ENCODE measurements around the gene HOXD11. TPM values are rescaled to one million over a fixed set of nuclear protein-coding genes. Genes with fewer than 3 reads are reported as not detected.

The HOXD11 gene
- total and polyA plus RNA-seq, 8 donors: not detected

- no peaks in the 10 kb centered on the region for H3K9me3 ChIP-seq
- ATAC-seq: no peak
- H3K4me3 ChIP-seq: peak overlapping the region in 1 of 4 donors; percentile 25
- intact Hi-C loops (cut with DNase I): no loop called here
- no peak for TF ChIP-seq CTCF (IDR thresholded peaks at IDR 0.05)
- peaks cover 38 to 90% (median 55%) of the 10 kb centered on the region in 4 donors for H3K27me3 ChIP-seq
- H3K4me1 ChIP-seq: no peaks in the 10 kb centered on the region
- WGBS, 2 donors: 7 to 9% methylated on average over 30 of the region's 30 CpGs
- no peak overlapping the region for H3K27ac ChIP-seq
- DNase-seq: no peak
- no peak for FAIRE-seq
- H3K36me3 ChIP-seq: no peaks in the 10 kb centered on the region
Measured at GRCh38 chr2:176079285-176079830, 27.7 kb upstream of the HOXD11 start.

DNA sequence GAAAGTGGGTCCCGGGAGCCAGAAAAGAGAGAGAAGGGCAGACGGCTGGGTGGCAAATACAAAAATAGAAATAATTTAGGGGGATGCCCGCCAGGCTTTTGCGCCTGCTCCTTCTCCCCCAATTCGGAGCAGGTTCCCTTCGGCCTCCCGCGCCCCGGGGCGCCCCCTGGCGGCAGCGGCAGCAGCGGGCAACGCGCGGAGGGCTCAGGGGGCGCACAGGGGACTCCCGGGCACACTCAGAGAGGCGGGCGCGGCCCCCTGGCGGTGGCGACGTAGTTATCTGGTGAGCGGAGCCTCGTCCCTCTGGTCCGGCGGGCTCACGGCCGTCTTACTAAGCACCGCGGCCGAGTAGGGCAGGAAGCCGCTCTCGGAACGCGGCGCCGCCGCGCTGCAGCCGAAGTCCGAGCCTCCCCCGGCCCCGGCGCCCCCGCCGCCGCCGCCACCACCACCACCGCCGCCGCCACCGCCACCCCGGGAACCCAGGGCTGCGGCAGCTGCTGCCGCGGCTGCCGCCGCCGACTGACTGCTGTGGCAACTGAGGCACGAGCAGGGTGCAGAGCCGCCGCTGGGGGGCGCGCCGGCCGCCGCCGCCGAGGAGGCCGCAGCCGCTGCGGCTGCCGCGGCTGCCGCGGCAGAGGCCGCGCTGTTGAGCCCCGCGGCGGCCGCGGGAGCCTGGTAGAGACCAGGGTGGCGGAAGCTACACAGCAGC lies 27.1 kb upstream of the HOXD11 start:
- DNase-seq (peak in 2 of 6 donors; percentile 36 to 66), FAIRE-seq (no peak), ATAC-seq (peak in 2 of 4 donors; percentile 48 to 56)
- intact Hi-C loops (cut with DNase I): no loop called here
- no peaks in the 10 kb centered on the region for H3K36me3 ChIP-seq
- 2 to 4% methylated on average over 68 to 86 of the region's 86 CpGs for WGBS, 2 donors
- peaks cover 38 to 92% (median 54%) of the 10 kb centered on the region in 4 donors for H3K27me3 ChIP-seq
- TF ChIP-seq CTCF (IDR thresholded peaks at IDR 0.05): peak in 3 of 4 donors; percentile 24 to 50 (median 29)
- peak overlapping the region in 1 of 4 donors; percentile 25 for H3K4me3 ChIP-seq
- no peaks in the 10 kb centered on the region for H3K9me3 ChIP-seq
- no peaks in the 10 kb centered on the region for H3K4me1 ChIP-seq
- H3K27ac ChIP-seq: no peak overlapping the region

- TF ChIP-seq CTCF (IDR thresholded peaks at IDR 0.05): no peak
- Histone ChIP-seq H3K27ac (no peak overlapping the region), H3K4me3 (peak overlapping the region in 1 of 4 donors; percentile 18), H3K27me3 (peaks cover 38 to 92% (median 51%) of the 10 kb centered on the region in 4 donors), H3K4me1 (no peaks in the 10 kb centered on the region), H3K9me3 (no peaks in the 10 kb centered on the region), H3K36me3 (no peaks in the 10 kb centered on the region)
- peak in 1 of 6 donors; percentile 66 for DNase-seq
- 9 to 10% methylated on average over 55 to 68 of the region's 68 CpGs for WGBS, 2 donors
- intact Hi-C loops (cut with DNase I): no loop called here
- no peak for FAIRE-seq
- no peak for ATAC-seq
Measured at GRCh38 chr2:176080540-176081375, 26.3 kb upstream of the HOXD11 start.

DNA sequence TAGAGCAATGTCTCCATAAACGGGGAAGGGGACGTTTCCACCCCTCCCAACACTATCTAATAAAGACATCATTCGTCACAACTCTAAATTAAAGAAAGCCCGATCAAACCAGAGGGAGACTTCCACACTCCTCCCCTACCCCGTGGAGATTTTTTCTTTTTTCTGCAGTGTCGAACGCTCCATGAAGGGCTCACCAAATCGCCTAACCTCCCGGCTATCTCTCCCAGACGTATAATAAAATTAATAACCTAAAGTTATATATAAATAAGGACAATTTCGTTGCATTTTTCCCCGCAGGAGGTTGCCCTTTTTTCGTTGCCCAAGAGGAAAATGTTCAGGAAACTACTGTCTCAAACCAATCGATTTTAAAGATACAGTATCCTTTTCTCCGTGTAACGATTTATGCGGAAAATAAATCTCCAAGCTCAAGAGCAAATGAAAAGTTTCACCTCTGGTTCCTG lies 25.7 kb upstream of the HOXD11 start:
- H3K4me3 ChIP-seq: no peak overlapping the region
- no peaks in the 10 kb centered on the region for H3K9me3 ChIP-seq
- no peaks in the 10 kb centered on the region for H3K4me1 ChIP-seq
- DNase-seq (no peak), FAIRE-seq (no peak), ATAC-seq (no peak)
- no peak for TF ChIP-seq CTCF (IDR thresholded peaks at IDR 0.05)
- H3K27ac ChIP-seq: no peak overlapping the region
- intact Hi-C loops (cut with DNase I): no loop called here
- peaks cover 34 to 92% (median 48%) of the 10 kb centered on the region in 4 donors for H3K27me3 ChIP-seq
- no peaks in the 10 kb centered on the region for H3K36me3 ChIP-seq
- 7 to 10% methylated on average over 17 of the region's 17 CpGs for WGBS, 2 donors
